ENCODE data around the gene NLRP1.

Gene NLRP1

GRCh38 chr17:5473906-5474305 lies 110.4 kb downstream of the NLRP1 start:
- no peak for DNase-seq (ENCODE audit: low spot score)

- DNase-seq (ENCODE audit: low spot score) = no peak
Observed at GRCh38 chr17:5472511-5472910, 111.8 kb downstream of the NLRP1 start.

GRCh38 chr17:5468075-5468473 lies 116.2 kb downstream of the NLRP1 start:
- DNase-seq (ENCODE audit: low spot score) = no peak

GRCh38 chr17:5467416-5467815 lies 116.9 kb downstream of the NLRP1 start:
- DNase-seq (ENCODE audit: low spot score) = no peak

- DNase-seq (ENCODE audit: low spot score) = no peak
Observed at GRCh38 chr17:5466295-5466694, 118.0 kb downstream of the NLRP1 start.

- DNase-seq (ENCODE audit: low spot score) = no peak
Observed at GRCh38 chr17:5464717-5465507, 119.4 kb downstream of the NLRP1 start.

All from hematopoietic multipotent progenitor cell treated with erythropoietin and hydrocortisone succinate and interleukin-3 and kit ligand, for 17 days (in vitro differentiated cells).